ENCODE measurements around the gene SIK2.

GRCh38 chr11:111671383-111671782 lies 69.1 kb downstream of the SIK2 start:
- TF ChIP-seq POLR2AphosphoS5 (IDR thresholded peaks at IDR 0.05; ENCODE audit: low read depth, low read length) (no peak), TAF1 (IDR thresholded peaks at IDR 0.05; ENCODE audit: borderline replicate concordance, insufficient read depth, low read length) (no peak), SIN3A (IDR thresholded peaks at IDR 0.05; ENCODE audit: borderline replicate concordance, insufficient read depth, low read length) (no peak), FOXP2 (optimal IDR thresholded peaks at IDR 0.05; ENCODE audit: borderline replicate concordance, extremely low read depth, extremely low read length, insufficient read depth) (no peak)
- TF ChIP-seq, protein P1, sequence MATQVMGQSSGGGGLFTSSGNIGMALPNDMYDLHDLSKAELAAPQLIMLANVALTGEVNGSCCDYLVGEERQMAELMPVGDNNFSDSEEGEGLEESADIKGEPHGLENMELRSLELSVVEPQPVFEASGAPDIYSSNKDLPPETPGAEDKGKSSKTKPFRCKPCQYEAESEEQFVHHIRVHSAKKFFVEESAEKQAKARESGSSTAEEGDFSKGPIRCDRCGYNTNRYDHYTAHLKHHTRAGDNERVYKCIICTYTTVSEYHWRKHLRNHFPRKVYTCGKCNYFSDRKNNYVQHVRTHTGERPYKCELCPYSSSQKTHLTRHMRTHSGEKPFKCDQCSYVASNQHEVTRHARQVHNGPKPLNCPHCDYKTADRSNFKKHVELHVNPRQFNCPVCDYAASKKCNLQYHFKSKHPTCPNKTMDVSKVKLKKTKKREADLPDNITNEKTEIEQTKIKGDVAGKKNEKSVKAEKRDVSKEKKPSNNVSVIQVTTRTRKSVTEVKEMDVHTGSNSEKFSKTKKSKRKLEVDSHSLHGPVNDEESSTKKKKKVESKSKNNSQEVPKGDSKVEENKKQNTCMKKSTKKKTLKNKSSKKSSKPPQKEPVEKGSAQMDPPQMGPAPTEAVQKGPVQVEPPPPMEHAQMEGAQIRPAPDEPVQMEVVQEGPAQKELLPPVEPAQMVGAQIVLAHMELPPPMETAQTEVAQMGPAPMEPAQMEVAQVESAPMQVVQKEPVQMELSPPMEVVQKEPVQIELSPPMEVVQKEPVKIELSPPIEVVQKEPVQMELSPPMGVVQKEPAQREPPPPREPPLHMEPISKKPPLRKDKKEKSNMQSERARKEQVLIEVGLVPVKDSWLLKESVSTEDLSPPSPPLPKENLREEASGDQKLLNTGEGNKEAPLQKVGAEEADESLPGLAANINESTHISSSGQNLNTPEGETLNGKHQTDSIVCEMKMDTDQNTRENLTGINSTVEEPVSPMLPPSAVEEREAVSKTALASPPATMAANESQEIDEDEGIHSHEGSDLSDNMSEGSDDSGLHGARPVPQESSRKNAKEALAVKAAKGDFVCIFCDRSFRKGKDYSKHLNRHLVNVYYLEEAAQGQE (IDR thresholded peaks at IDR 0.05; ENCODE audit: insufficient read depth in 1 of 2, low read depth in 2 of 2, low read length in 2 of 2), result no peak

Measured in PFSK-1 (cell line).